Measurements from ENCODE around the gene STX10.

DNA sequence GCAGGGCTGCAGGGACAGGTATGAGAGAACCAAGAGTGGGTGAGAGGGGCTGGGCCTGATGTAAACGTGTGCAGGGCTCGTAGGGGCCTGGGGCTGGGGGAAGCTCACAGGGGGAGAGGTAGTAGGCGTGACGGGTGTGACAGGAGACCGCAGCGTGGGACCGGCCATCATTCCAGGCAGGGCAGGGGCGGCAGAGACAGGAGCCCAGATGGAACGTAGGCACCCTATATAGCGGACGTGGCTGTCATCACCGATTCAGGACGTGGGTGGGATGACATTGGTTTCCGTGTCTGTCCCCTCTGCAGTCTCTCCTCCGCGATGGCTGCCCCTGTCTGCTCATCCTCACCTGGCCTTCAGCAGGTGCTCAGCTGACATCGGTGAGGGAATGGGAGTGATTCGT is 48.5 kb upstream of the STX10 start:
- TF ChIP-seq POLR2AphosphoS5 (IDR thresholded peaks at IDR 0.05): no peak
- TF ChIP-seq, protein P1, sequence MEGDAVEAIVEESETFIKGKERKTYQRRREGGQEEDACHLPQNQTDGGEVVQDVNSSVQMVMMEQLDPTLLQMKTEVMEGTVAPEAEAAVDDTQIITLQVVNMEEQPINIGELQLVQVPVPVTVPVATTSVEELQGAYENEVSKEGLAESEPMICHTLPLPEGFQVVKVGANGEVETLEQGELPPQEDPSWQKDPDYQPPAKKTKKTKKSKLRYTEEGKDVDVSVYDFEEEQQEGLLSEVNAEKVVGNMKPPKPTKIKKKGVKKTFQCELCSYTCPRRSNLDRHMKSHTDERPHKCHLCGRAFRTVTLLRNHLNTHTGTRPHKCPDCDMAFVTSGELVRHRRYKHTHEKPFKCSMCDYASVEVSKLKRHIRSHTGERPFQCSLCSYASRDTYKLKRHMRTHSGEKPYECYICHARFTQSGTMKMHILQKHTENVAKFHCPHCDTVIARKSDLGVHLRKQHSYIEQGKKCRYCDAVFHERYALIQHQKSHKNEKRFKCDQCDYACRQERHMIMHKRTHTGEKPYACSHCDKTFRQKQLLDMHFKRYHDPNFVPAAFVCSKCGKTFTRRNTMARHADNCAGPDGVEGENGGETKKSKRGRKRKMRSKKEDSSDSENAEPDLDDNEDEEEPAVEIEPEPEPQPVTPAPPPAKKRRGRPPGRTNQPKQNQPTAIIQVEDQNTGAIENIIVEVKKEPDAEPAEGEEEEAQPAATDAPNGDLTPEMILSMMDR (IDR thresholded peaks at IDR 0.05): no peak

All from esophagus muscularis mucosa (tissue), 3 donors.